HG03066 (cell line): Measurements from ENCODE around the gene HLA-E.

Source experiments
- ATAC-seq: cut with Tn5 transposase; IDR thresholded peaks from one replicate; pipeline ENCODE4 v1.9.1; 2021; ENCODE audit warnings: low read depth; ENCODE audit not compliant: unreplicated experiment

Gene HLA-E

DNA sequence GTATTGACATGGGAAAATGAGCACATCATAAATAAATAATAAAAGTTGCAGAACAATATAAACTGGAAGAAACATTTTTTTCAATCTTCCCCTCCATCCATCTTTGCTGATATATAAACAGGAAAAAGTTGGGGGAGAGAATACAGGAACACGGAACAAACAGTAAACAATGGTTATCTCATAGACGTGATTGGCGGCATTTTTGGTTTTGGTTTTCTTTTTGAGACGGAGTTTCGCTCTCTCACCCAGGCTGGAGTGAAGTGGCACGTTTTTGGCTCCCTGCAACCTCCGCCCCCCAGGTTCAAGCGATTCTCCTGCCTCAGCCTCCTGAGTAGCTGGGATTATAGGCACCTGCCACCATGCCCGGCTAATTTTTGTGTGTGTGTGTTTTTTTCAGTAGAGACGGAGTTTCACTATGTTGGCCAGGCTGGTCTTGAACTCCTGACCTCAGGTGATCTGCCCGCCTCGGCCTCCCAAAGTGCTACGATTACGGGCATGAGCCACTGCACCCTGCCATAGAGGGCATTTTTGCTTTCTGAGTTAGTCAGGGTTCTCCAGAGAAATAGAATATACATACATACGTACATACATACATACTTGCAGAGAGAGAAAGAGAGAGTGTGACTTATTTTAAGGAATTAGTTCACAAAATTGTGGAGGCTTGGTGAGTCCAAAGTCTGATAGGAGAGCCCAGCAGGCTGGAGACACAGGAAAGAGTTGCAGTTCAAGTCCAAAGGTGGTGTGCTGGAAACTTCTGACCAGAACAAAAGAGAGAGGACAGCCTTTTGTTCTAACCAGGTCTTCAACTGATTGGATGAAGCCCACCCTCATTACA, 44.4 kb downstream of the HLA-E start:
- ATAC-seq: no peak

DNA sequence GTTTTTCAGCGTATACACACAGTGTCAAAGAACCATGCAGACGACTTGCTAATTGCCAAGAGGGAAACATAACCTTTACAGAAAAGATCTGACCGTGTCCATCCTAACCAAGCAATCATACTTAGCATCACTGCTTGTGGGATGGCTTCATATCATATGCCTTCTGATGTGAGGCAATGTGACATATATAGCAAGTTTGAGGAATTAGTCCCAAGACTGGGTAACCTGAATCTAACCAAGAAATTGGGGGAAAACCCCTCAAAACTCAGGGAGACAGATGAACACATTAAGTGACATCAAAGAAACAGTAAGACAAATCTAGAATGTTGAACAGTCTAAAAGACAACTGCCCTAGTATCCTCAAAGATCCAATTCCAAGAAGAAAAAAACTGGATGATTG, 48.6 kb downstream of the HLA-E start:
- ATAC-seq: no peak

DNA sequence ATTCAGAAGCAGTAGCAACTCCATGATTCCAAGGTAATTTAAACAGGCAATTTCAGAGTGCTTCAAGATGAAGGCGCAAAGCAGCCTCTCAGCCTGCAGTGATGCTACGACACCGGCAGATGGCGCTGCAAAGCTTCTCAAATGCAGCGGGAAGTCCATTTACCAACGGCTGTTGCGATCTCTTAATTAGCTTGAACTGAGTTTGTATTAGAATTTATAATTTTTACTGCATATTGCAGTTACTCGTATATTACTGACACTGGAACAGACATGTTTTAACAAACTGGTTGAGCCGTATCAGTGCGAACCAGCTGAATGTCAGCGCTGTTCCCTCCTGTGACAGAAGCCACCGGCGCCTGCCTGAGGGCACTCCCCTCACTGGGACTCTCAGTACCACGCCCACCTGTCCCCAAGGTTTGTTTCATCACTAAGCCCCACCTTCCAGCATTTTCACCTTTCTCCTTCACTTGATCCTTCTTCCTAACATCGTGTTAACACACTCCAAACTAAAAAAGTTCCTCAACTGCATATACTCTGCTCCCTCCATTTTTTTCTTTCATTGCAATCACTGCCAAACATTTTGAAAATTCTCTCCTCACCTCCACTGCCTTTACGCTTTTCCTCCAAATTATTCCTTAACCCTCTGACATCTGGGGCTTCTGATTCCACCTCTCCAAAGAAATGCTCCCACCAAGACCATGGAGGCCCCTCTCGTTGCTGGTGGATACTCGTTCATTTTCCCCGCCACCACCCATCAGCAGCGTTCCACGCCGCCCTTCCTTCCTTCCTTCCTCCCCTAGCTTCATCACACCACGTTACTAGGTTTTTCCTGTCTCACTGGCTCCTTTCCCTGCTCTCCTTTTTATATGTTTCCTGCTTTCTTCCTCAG, 52.5 kb downstream of the HLA-E start:
- peak; percentile 58 for ATAC-seq

DNA sequence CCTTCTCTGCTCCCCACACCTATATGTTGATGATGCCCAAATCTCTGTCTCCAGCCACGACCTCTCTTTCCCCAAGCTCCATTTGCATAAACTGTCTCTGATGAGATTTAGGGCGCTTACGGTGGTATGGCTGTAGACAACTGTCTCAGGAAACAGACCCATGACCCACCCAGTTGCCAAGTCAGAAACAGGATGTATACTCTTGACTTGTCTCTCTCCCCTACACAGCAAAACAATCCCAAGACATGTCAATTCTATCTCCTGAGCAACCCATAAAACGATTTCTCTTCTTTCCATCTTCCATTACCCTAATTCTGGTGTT, 53.1 kb downstream of the HLA-E start:
- no peak for ATAC-seq

DNA sequence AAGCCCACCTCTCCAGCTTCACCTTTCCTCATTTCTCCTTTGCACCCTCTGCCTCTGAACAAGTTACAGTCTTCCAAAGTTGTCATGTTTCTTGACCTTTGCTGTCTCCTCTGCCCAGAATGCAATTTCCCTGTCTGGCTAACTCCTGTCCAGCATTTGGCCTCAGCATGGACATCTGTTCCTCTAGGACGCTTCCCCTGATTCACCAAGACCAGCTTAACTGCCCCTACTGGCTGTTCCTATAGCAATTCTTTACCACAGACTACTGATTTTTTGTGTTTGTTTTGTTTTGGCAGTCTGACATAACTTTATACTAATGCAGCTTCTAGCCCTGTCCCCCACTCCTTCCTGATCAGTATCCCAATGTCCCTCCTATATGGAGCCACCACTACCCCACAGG, 53.6 kb downstream of the HLA-E start:
- no peak for ATAC-seq
